Brain microvascular endothelial cell (primary cell): Measurements from ENCODE around the gene WSCD1.

Source experiments
- DNase-seq: peaks from one replicate; pipeline ENCODE4 v3.0.0-alpha.2; 2020
- H3K27ac ChIP-seq: fragments of 250-450 bp; sonication (Bioruptor Pico); 2 replicates; pipeline ENCODE4 v1.5.1; 2020; ENCODE audit warnings: mild to moderate bottlenecking, moderate library complexity
- H3K27me3 ChIP-seq: fragments of 250-450 bp; sonication (Bioruptor Pico); replicated peaks from 2 replicates; pipeline ENCODE4 v1.5.1; 2020; ENCODE audit warnings: mild to moderate bottlenecking
- H3K36me3 ChIP-seq: fragments of 250-450 bp; sonication (Bioruptor Pico); replicated peaks from 2 replicates; pipeline ENCODE4 v1.5.1; 2020; ENCODE audit warnings: mild to moderate bottlenecking
- H3K4me3 ChIP-seq: 2 replicates; pipeline ENCODE4 v1.5.1; 2011; ENCODE audit warnings: low read depth, mild to moderate bottlenecking, control low read depth, low read length, moderate library complexity
- CTCF ChIP-seq: IDR thresholded peaks from 2 replicates; pipeline ENCODE4 v1.5.1; 2011; ENCODE audit warnings: low read depth, mild to moderate bottlenecking, moderate library complexity, low read length, control low read depth, inconsistent platforms; ENCODE audit errors: missing control alignments
- in situ Hi-C: cut with HindIII; loops from 2 replicates; pipeline ENCODE4 v1.10.0; 2017; ENCODE audit warnings: low sequenced_read_pairs, low pct_ligation_motif_present

Gene WSCD1

GRCh38 chr17:6147042-6147441, 76.9 kb downstream of the WSCD1 start:
- in situ Hi-C loops: no loop called here
- TF ChIP-seq CTCF: no peak

GRCh38 chr17:6153375-6153774, 83.2 kb downstream of the WSCD1 start:
- H3K4me3 ChIP-seq: no peak overlapping the region
- no peak for TF ChIP-seq CTCF
- no peak overlapping the region for H3K27ac ChIP-seq
- in situ Hi-C loops: no loop called here
- DNase-seq: no peak
- H3K27me3 ChIP-seq: no peaks in the 10 kb centered on the region
- H3K36me3 ChIP-seq: no peaks in the 10 kb centered on the region

More at GRCh38 chr17:6147042-6147441, 76.9 kb downstream of the WSCD1 start:
- no peaks in the 10 kb centered on the region for H3K36me3 ChIP-seq
- H3K27ac ChIP-seq: no peak overlapping the region
- no peak for DNase-seq
- H3K27me3 ChIP-seq: no peaks in the 10 kb centered on the region
- H3K4me3 ChIP-seq: no peak overlapping the region

- H3K27ac ChIP-seq: no peak overlapping the region
- H3K4me3 ChIP-seq: no peak overlapping the region
- no peaks in the 10 kb centered on the region for H3K27me3 ChIP-seq
- in situ Hi-C loops: no loop called here
- no peaks in the 10 kb centered on the region for H3K36me3 ChIP-seq
- no peak for TF ChIP-seq CTCF
- no peak for DNase-seq
Observed at GRCh38 chr17:6157716-6158115, 87.5 kb downstream of the WSCD1 start.

- no peaks in the 10 kb centered on the region for H3K36me3 ChIP-seq
- no peak overlapping the region for H3K4me3 ChIP-seq
- no peaks in the 10 kb centered on the region for H3K27me3 ChIP-seq
- in situ Hi-C loops: no loop called here
- H3K27ac ChIP-seq: no peak overlapping the region
- no peak for TF ChIP-seq CTCF
- DNase-seq: no peak
Observed at GRCh38 chr17:6159541-6160231, 89.5 kb downstream of the WSCD1 start.

GRCh38 chr17:6160232-6160555, 90.0 kb downstream of the WSCD1 start:
- DNase-seq: no peak
- H3K27ac ChIP-seq: no peak overlapping the region
- no peaks in the 10 kb centered on the region for H3K36me3 ChIP-seq
- no peak for TF ChIP-seq CTCF
- H3K4me3 ChIP-seq: no peak overlapping the region
- H3K27me3 ChIP-seq: no peaks in the 10 kb centered on the region
- in situ Hi-C loops: no loop called here
